Measurements from ENCODE around the gene GJC2.

GJC2 gene

DNA sequence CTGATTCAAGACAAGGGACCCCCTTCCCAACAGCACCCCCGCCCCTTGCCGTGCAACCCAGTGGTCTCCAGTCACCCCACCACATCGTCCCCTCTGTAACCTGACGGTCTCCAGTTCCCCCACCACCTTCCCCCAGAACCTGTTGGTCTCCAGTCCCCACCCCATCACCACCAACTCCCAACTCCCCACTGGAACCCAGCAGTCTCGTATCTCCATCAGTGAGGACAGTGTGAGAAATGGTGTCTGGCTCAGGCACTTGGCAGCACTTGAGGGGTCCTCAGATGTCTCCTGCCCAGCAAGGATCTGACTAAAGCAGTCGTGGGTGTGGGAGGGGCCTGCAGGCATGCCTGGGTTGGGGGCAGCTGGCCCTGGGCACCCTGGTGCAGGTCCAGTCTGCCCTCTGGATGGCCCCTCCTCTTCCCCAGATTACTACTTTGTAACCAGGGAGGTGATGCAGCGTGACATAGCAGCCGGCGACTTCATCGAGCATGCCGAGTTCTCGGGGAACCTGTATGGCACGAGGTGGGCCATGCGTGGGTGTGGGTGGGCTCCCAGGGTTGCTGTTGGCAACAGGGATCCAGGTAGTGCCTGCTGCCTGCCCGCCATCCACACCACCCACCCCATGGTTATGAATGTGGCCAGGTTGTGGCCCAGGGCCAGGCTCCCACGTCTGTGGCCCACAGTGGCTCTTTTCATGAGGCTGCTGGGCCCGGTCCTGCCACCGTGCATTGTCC, 3.1 kb upstream of the GJC2 start:
- no peak for TF ChIP-seq CEBPB (IDR thresholded peaks at IDR 0.05)
- no peak for TF ChIP-seq TEAD4 (IDR thresholded peaks at IDR 0.05)
- no peak for TF ChIP-seq NFIC (IDR thresholded peaks at IDR 0.05)
- no peak for TF ChIP-seq YY1 (IDR thresholded peaks at IDR 0.05; ENCODE audit: low read depth)
- no peak for TF ChIP-seq CREB1 (IDR thresholded peaks at IDR 0.05; ENCODE audit: low read depth)
- no peak for TF ChIP-seq ZBTB7A (IDR thresholded peaks at IDR 0.05; ENCODE audit: low read depth)

DNA sequence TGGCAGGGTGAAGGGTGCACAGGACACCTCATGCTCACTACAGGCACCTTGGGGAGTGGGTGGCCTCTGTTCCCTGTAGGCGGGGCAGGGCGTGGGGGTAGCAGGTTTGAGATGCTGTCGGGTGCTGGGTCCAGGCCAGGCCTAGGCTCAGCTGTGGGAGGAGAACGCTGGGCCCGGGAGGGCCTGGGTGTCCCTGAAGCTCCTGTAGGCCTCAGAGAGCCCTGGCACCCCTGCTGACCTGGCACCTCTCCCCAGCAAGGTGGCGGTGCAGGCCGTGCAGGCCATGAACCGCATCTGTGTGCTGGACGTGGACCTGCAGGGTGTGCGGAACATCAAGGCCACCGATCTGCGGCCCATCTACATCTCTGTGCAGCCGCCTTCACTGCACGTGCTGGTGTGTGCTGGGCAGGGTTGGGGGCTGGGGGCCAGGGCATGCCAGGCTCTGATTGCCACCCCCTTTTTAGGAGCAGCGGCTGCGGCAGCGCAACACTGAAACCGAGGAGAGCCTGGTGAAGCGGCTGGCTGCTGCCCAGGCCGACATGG, 2.5 kb upstream of the GJC2 start:
- TF ChIP-seq, protein P1, sequence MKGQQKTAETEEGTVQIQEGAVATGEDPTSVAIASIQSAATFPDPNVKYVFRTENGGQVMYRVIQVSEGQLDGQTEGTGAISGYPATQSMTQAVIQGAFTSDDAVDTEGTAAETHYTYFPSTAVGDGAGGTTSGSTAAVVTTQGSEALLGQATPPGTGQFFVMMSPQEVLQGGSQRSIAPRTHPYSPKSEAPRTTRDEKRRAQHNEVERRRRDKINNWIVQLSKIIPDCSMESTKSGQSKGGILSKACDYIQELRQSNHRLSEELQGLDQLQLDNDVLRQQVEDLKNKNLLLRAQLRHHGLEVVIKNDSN (IDR thresholded peaks at IDR 0.05) = no peak
- TF ChIP-seq RAD21 (IDR thresholded peaks at IDR 0.05; ENCODE audit: low read depth) (no peak), TCF12 (IDR thresholded peaks at IDR 0.05; ENCODE audit: low read depth) (no peak), ZBTB7A (IDR thresholded peaks at IDR 0.05; ENCODE audit: low read depth) (no peak), EP300 (IDR thresholded peaks at IDR 0.05; ENCODE audit: borderline replicate concordance) (no peak), TEAD4 (IDR thresholded peaks at IDR 0.05) (no peak)
- TF ChIP-seq, protein P2, sequence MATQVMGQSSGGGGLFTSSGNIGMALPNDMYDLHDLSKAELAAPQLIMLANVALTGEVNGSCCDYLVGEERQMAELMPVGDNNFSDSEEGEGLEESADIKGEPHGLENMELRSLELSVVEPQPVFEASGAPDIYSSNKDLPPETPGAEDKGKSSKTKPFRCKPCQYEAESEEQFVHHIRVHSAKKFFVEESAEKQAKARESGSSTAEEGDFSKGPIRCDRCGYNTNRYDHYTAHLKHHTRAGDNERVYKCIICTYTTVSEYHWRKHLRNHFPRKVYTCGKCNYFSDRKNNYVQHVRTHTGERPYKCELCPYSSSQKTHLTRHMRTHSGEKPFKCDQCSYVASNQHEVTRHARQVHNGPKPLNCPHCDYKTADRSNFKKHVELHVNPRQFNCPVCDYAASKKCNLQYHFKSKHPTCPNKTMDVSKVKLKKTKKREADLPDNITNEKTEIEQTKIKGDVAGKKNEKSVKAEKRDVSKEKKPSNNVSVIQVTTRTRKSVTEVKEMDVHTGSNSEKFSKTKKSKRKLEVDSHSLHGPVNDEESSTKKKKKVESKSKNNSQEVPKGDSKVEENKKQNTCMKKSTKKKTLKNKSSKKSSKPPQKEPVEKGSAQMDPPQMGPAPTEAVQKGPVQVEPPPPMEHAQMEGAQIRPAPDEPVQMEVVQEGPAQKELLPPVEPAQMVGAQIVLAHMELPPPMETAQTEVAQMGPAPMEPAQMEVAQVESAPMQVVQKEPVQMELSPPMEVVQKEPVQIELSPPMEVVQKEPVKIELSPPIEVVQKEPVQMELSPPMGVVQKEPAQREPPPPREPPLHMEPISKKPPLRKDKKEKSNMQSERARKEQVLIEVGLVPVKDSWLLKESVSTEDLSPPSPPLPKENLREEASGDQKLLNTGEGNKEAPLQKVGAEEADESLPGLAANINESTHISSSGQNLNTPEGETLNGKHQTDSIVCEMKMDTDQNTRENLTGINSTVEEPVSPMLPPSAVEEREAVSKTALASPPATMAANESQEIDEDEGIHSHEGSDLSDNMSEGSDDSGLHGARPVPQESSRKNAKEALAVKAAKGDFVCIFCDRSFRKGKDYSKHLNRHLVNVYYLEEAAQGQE (IDR thresholded peaks at IDR 0.05; ENCODE audit: low read depth) = no peak

DNA sequence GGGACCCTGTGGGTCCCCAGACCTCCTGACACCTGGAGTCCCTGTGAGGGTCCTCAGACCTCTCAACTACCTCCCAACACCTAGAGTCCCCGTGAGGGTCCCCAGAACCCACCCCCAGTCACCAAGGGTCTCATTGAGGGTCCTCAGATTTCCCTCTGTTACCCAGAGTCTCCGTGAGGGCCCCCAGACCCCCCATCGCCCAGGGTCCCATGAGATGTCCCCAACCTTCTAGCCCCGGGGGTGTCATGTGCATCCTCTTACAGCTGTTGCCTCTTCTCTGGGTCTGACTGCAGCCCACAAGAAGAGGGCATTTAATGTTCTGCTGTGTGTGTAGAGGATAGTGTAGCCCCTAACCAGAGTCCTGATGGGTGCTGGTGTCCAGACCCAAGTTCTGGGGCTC, 2.0 kb upstream of the GJC2 start:
- TF ChIP-seq TCF12 (IDR thresholded peaks at IDR 0.05; ENCODE audit: low read depth) (no peak), RAD21 (IDR thresholded peaks at IDR 0.05; ENCODE audit: low read depth) (no peak)

DNA sequence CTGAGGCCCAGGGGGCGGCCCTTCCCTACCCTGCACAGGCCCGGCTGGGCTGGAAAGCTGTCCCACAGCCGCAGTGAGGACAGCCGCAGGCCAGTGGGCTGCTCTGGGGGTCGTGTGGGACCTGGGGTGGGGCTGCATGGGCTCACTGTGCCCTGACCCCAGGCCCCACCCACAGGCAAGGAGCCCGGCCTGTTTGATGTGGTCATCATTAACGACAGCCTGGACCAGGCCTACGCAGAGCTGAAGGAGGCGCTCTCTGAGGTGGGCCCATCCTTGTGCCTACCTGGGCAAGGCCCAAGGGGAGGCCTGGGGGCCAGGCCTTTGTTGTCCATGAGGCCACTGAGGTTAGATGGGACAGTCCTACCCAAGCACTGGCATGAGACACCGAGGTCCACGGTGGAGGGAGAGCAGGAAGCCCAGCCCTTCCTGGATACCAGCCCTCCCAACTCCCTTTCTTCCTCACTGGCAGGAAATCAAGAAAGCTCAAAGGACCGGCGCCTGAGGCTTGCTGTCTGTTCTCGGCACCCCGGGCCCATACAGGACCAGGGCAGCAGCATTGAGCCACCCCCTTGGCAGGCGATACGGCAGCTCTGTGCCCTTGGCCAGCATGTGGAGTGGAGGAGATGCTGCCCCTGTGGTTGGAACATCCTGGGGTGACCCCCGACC, 1.4 kb upstream of the GJC2 start:
- TF ChIP-seq TCF12 (IDR thresholded peaks at IDR 0.05; ENCODE audit: low read depth) (no peak), RAD21 (IDR thresholded peaks at IDR 0.05; ENCODE audit: low read depth) (no peak), NFIC (IDR thresholded peaks at IDR 0.05) (no peak), ZBTB7A (IDR thresholded peaks at IDR 0.05; ENCODE audit: low read depth) (no peak), FOXM1 (IDR thresholded peaks at IDR 0.05; ENCODE audit: borderline replicate concordance, low read depth) (no peak), EGR1 (IDR thresholded peaks at IDR 0.05) (no peak), CEBPB (IDR thresholded peaks at IDR 0.05) (no peak), TEAD4 (IDR thresholded peaks at IDR 0.05) (no peak), EP300 (IDR thresholded peaks at IDR 0.05; ENCODE audit: borderline replicate concordance) (no peak)
- TF ChIP-seq, protein P1 (IDR thresholded peaks at IDR 0.05) = no peak
- TF ChIP-seq, protein P3, sequence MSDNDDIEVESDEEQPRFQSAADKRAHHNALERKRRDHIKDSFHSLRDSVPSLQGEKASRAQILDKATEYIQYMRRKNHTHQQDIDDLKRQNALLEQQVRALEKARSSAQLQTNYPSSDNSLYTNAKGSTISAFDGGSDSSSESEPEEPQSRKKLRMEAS (IDR thresholded peaks at IDR 0.05) = no peak

DNA sequence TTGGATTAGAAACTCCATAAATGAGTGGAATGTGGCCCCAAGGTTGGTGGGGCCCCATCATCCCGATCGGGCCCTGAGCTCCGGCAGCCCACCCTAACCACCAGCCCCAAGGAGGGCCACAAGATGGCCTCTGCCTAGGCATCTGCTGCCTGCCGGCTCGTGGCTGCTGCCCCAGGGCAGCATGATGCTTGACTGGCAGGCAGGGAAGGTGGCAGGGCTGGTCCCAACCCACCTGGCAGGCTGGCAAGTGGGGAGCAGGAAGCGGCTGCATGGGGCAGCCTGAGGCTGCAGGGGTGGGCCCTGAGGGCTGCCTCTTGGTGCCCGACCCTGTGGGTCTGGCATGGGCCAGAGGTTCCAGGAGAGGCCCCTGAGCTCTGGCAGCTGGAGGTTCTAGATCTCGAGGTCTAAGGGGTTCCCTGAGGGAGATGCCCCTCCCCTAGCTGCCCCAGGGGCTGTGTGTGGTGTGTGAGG, 760 bp upstream of the GJC2 start:
- TF ChIP-seq RAD21 (IDR thresholded peaks at IDR 0.05; ENCODE audit: low read depth) = no peak
- no peak for TF ChIP-seq TEAD4 (IDR thresholded peaks at IDR 0.05)
- TF ChIP-seq, protein P2 (IDR thresholded peaks at IDR 0.05; ENCODE audit: low read depth) = no peak
- TF ChIP-seq EGR1 (IDR thresholded peaks at IDR 0.05) = no peak
- TF ChIP-seq FOXM1 (IDR thresholded peaks at IDR 0.05; ENCODE audit: borderline replicate concordance, low read depth) = no peak
- TF ChIP-seq TCF12 (IDR thresholded peaks at IDR 0.05; ENCODE audit: low read depth) = no peak
- no peak for TF ChIP-seq CREB1 (IDR thresholded peaks at IDR 0.05; ENCODE audit: low read depth)
- TF ChIP-seq CEBPB (IDR thresholded peaks at IDR 0.05) = no peak
- TF ChIP-seq YY1 (IDR thresholded peaks at IDR 0.05; ENCODE audit: low read depth) = no peak
- TF ChIP-seq, protein P3 (IDR thresholded peaks at IDR 0.05) = no peak
- TF ChIP-seq NFIC (IDR thresholded peaks at IDR 0.05) = no peak
- TF ChIP-seq TAF1 (IDR thresholded peaks at IDR 0.05; ENCODE audit: low read depth) = no peak
- no peak for TF ChIP-seq ZBTB7A (IDR thresholded peaks at IDR 0.05; ENCODE audit: low read depth)
- no peak for TF ChIP-seq EP300 (IDR thresholded peaks at IDR 0.05; ENCODE audit: borderline replicate concordance)
- TF ChIP-seq, protein P1 (IDR thresholded peaks at IDR 0.05) = no peak
